K562 treated with DMSO at 1 percent for 48 hours (cell line): ENCODE results near the gene PRIMA1. TPM values are rescaled to one million over a fixed set of nuclear protein-coding genes. Genes with fewer than 3 reads are reported as not detected.

ENCODE experiments used
- total RNA-seq: library from RNA; unstranded; fragments of 300-600 nt; gene quantifications from 2 replicates; pipeline ENCODE4 v1.2.3, GENCODE V29; 2022; ENCODE audit warnings: low replicate concordance; ENCODE audit errors: extremely low read depth

The PRIMA1 gene
- not detected in 2 replicates for total RNA-seq

DNA sequence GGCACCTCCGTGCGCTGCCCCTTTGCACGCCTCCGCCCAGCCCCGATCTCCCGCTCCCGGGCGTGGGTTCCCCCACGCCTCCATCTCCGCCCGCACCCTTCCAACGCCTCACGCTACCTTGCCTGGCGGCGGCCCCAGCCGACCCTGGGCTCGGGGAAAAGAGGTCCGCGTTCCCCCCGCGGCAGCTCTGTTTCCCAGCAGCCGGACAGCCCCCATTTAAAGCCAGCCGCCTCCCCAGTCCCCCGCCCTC lies at the start of gene PRIMA1:
Gene PRIMA1 (minus strand): TSS at position 193 of the 250 bp plus-strand sequence. CDS start 767 bp downstream, outside the sequence.

Other genes starting within 250 kb of the PRIMA1 start
- not detected in 2 replicates for gene FAM181A, start 138.9 kb upstream of the PRIMA1 start, total RNA-seq
- gene ASB2, start 188.1 kb upstream of the PRIMA1 start, total RNA-seq = not detected in 2 replicates
- gene CCDC197, start 208.8 kb upstream of the PRIMA1 start, total RNA-seq = not detected in 2 replicates
- gene OTUB2, start 237.9 kb upstream of the PRIMA1 start, total RNA-seq = not detected in 2 replicates